Naive B cell (primary cell): ENCODE data around the gene CHN2. TPM values are rescaled to one million over a fixed set of nuclear protein-coding genes. Genes with fewer than 3 reads are reported as not detected.

ENCODE experiments used
- ATAC-seq, 2 donors: fragments of 150-1000 bp; cut with Tn5 transposase; 2 replicates each; pipeline ENCODE4 v1.10.0; 2021; ENCODE audit warnings: low read depth in 2 of 2, mild to moderate bottlenecking in 2 of 2, moderate library complexity in 2 of 2
- DNase-seq: peaks from one replicate; pipeline ENCODE4 v3.0.0; 2022
- H3K27ac Mint-ChIP-seq, 6 donors: one replicate each; pipeline ENCODE4 v1.8.0; 2020 to 2022; ENCODE audit warnings: mild to moderate bottlenecking in 6 of 6, mixed read lengths in 6 of 6, moderate library complexity in 5 of 6, inconsistent platforms in 2 of 6
- H3K27me3 Mint-ChIP-seq, 3 donors: one replicate each; pipeline ENCODE4 v1.8.0; 2021 to 2022; ENCODE audit warnings: mixed read lengths in 3 of 3, mild to moderate bottlenecking in 1 of 3
- H3K36me3 Mint-ChIP-seq, 2 donors: one replicate each; pipeline ENCODE4 v1.8.0; 2020 to 2022; ENCODE audit warnings: mixed read lengths in 2 of 2, inconsistent platforms in 1 of 2, mild to moderate bottlenecking in 1 of 2
- H3K4me1 Mint-ChIP-seq, 3 donors: one replicate each; pipeline ENCODE4 v1.8.0; 2020 to 2022; ENCODE audit warnings: mixed read lengths in 3 of 3, inconsistent platforms in 1 of 3, mild to moderate bottlenecking in 1 of 3, moderate library complexity in 1 of 3
- H3K4me3 Mint-ChIP-seq, 8 donors: one replicate each; pipeline ENCODE4 v1.8.0; 2020 to 2022; ENCODE audit warnings: mild to moderate bottlenecking in 8 of 8, mixed read lengths in 8 of 8, moderate library complexity in 8 of 8, inconsistent platforms in 2 of 8
- H3K9me3 Mint-ChIP-seq, 7 donors: one replicate each; pipeline ENCODE4 v1.8.0; 2020 to 2022; ENCODE audit warnings: mixed read lengths in 7 of 7, mild to moderate bottlenecking in 5 of 7, inconsistent platforms in 2 of 7, moderate library complexity in 1 of 7
- polyA plus RNA-seq, 6 donors: library from polyadenylated mRNA; unstranded; fragments of 300-500 nt; fragmentation: Illumina TruSeq; gene quantifications; one replicate each; pipeline ENCODE4 v1.2.3, GENCODE V29; 2021; ENCODE audit warnings: low read depth in 6 of 6

CHN2 gene
- polyA plus RNA-seq, 6 donors from 2014 or later: 0.27 TPM; not detected in 5

- DNase-seq: no peak
- Mint-ChIP-seq H3K9me3 (peaks cover 0 to 1% (median 0%) of the 10 kb centered on the region in 7 donors), H3K27ac (no peak overlapping the region), H3K4me3 (no peak overlapping the region), H3K27me3 (peaks cover 0 to 9% (median 4%) of the 10 kb centered on the region in 3 donors), H3K4me1 (no peaks in the 10 kb centered on the region), H3K36me3 (no peaks in the 10 kb centered on the region)
- no peak for ATAC-seq
Observed at GRCh38 chr7:29359482-29360093, 165.0 kb downstream of the CHN2 start.

GRCh38 chr7:29360633-29361625, 166.4 kb downstream of the CHN2 start:
- peaks cover 0 to 1% (median 0%) of the 10 kb centered on the region in 7 donors for H3K9me3 Mint-ChIP-seq
- no peaks in the 10 kb centered on the region for H3K36me3 Mint-ChIP-seq
- no peak overlapping the region for H3K27ac Mint-ChIP-seq
- no peaks in the 10 kb centered on the region for H3K4me1 Mint-ChIP-seq
- peaks cover 0 to 9% (median 4%) of the 10 kb centered on the region in 3 donors for H3K27me3 Mint-ChIP-seq
- DNase-seq: no peak
- no peak overlapping the region for H3K4me3 Mint-ChIP-seq
- no peak for ATAC-seq

GRCh38 chr7:29362380-29362779, 167.8 kb downstream of the CHN2 start:
- no peaks in the 10 kb centered on the region for H3K4me1 Mint-ChIP-seq
- no peaks in the 10 kb centered on the region for H3K36me3 Mint-ChIP-seq
- no peak overlapping the region for H3K4me3 Mint-ChIP-seq
- DNase-seq (no peak), ATAC-seq (no peak)
- peaks cover 0 to 4% (median 4%) of the 10 kb centered on the region in 3 donors for H3K27me3 Mint-ChIP-seq
- no peaks in the 10 kb centered on the region for H3K9me3 Mint-ChIP-seq
- no peak overlapping the region for H3K27ac Mint-ChIP-seq

GRCh38 chr7:29363636-29364425, 169.3 kb downstream of the CHN2 start:
- Mint-ChIP-seq H3K36me3 (no peaks in the 10 kb centered on the region), H3K4me1 (no peaks in the 10 kb centered on the region), H3K27ac (no peak overlapping the region), H3K9me3 (no peaks in the 10 kb centered on the region), H3K27me3 (peaks cover 0 to 4% (median 4%) of the 10 kb centered on the region in 3 donors), H3K4me3 (no peak overlapping the region)
- ATAC-seq (no peak), DNase-seq (no peak)

GRCh38 chr7:29364661-29365060, 170.1 kb downstream of the CHN2 start:
- Mint-ChIP-seq H3K9me3 (no peaks in the 10 kb centered on the region), H3K36me3 (no peaks in the 10 kb centered on the region), H3K4me1 (no peaks in the 10 kb centered on the region), H3K27ac (no peak overlapping the region), H3K27me3 (peaks cover 0 to 4% (median 4%) of the 10 kb centered on the region in 3 donors), H3K4me3 (no peak overlapping the region)
- DNase-seq: no peak
- no peak for ATAC-seq

GRCh38 chr7:29365423-29365822, 170.8 kb downstream of the CHN2 start:
- Mint-ChIP-seq H3K36me3 (no peaks in the 10 kb centered on the region), H3K27me3 (peaks cover 0 to 4% (median 4%) of the 10 kb centered on the region in 3 donors), H3K27ac (no peak overlapping the region), H3K4me3 (no peak overlapping the region), H3K9me3 (no peaks in the 10 kb centered on the region), H3K4me1 (no peaks in the 10 kb centered on the region)
- DNase-seq (no peak), ATAC-seq (no peak)

GRCh38 chr7:29367784-29368183, 173.2 kb downstream of the CHN2 start:
- H3K36me3 Mint-ChIP-seq: no peaks in the 10 kb centered on the region
- H3K4me1 Mint-ChIP-seq: no peaks in the 10 kb centered on the region
- DNase-seq: no peak
- no peaks in the 10 kb centered on the region for H3K9me3 Mint-ChIP-seq
- ATAC-seq: no peak
- H3K27me3 Mint-ChIP-seq: peaks cover 0 to 4% (median under 1%) of the 10 kb centered on the region in 3 donors
- no peak overlapping the region for H3K27ac Mint-ChIP-seq
- H3K4me3 Mint-ChIP-seq: no peak overlapping the region

- DNase-seq (no peak), ATAC-seq (no peak)
- no peaks in the 10 kb centered on the region for H3K36me3 Mint-ChIP-seq
- no peaks in the 10 kb centered on the region for H3K4me1 Mint-ChIP-seq
- peak overlapping the region in 1 of 6 donors; percentile 57 for H3K27ac Mint-ChIP-seq
- H3K27me3 Mint-ChIP-seq: no peaks in the 10 kb centered on the region
- no peaks in the 10 kb centered on the region for H3K9me3 Mint-ChIP-seq
- no peak overlapping the region for H3K4me3 Mint-ChIP-seq
Observed at GRCh38 chr7:29369909-29370488, 175.4 kb downstream of the CHN2 start.

- Mint-ChIP-seq H3K27me3 (no peaks in the 10 kb centered on the region), H3K9me3 (no peaks in the 10 kb centered on the region), H3K4me3 (no peak overlapping the region), H3K27ac (no peak overlapping the region), H3K36me3 (no peaks in the 10 kb centered on the region), H3K4me1 (no peaks in the 10 kb centered on the region)
- no peak for ATAC-seq
- no peak for DNase-seq
Observed at GRCh38 chr7:29370531-29371314, 176.1 kb downstream of the CHN2 start.

GRCh38 chr7:29371472-29371871, 176.9 kb downstream of the CHN2 start:
- no peak overlapping the region for H3K27ac Mint-ChIP-seq
- no peak for ATAC-seq

GRCh38 chr7:29372351-29373090, 177.9 kb downstream of the CHN2 start:
- Mint-ChIP-seq H3K27me3 (peaks cover 0 to 9% (median 1%) of the 10 kb centered on the region in 3 donors), H3K27ac (no peak overlapping the region), H3K4me1 (no peaks in the 10 kb centered on the region), H3K36me3 (no peaks in the 10 kb centered on the region), H3K9me3 (no peaks in the 10 kb centered on the region), H3K4me3 (no peak overlapping the region)
- ATAC-seq (no peak), DNase-seq (no peak)

More at GRCh38 chr7:29371472-29371871, 176.9 kb downstream of the CHN2 start:
- H3K27me3 Mint-ChIP-seq: no peaks in the 10 kb centered on the region
- no peak overlapping the region for H3K4me3 Mint-ChIP-seq
- no peaks in the 10 kb centered on the region for H3K36me3 Mint-ChIP-seq
- no peaks in the 10 kb centered on the region for H3K4me1 Mint-ChIP-seq
- no peak for DNase-seq
- no peaks in the 10 kb centered on the region for H3K9me3 Mint-ChIP-seq
